Natural killer cell (primary cell): ENCODE data around the gene JAKMIP3. TPM values are rescaled to one million over a fixed set of nuclear protein-coding genes. Genes with fewer than 3 reads are reported as not detected.

Experiments
- ATAC-seq, 3 donors: fragments of 150-1000 bp in 2 of 3; fragments of 200-7000 bp in 1 of 3; cut with Tn5 transposase; 1 replicate in 1 of 3; 2 replicates in 2 of 3; pipeline ENCODE4 v1.10.0; 2021; ENCODE audit warnings: mild to moderate bottlenecking in 2 of 3, moderate library complexity in 2 of 3
- DNase-seq, 2 donors: peaks; one replicate each; pipeline versions ENCODE4 v3.0.0 to v3.0.0-alpha.2; 2013 to 2021; ENCODE audit warnings: mixed read lengths in 1 of 2
- H3K27ac ChIP-seq: one replicate; pipeline ENCODE4 v1.5.1; 2013; ENCODE audit warnings: mild to moderate bottlenecking, low read length
- H3K27me3 ChIP-seq: one replicate; pipeline ENCODE4 v1.6.1; 2013; ENCODE audit warnings: low read length; ENCODE audit not compliant: control insufficient read depth, insufficient read depth
- H3K36me3 ChIP-seq: one replicate; pipeline ENCODE4 v1.6.1; 2013; ENCODE audit warnings: low read length; ENCODE audit not compliant: control insufficient read depth, insufficient read depth
- H3K4me1 ChIP-seq: one replicate; pipeline ENCODE4 v1.6.1; 2013; ENCODE audit warnings: low read length; ENCODE audit not compliant: control insufficient read depth, insufficient read depth
- H3K4me3 ChIP-seq: one replicate; pipeline ENCODE4 v1.5.1; 2013; ENCODE audit warnings: low read length
- H3K9me3 ChIP-seq: one replicate; pipeline ENCODE4 v1.6.1; 2013; ENCODE audit warnings: low read length; ENCODE audit not compliant: control insufficient read depth, insufficient read depth
- H3K27ac Mint-ChIP-seq, 2 donors: one replicate each; pipeline ENCODE4 v1.8.0; 2022; ENCODE audit warnings: mild to moderate bottlenecking in 2 of 2, mixed read lengths in 2 of 2, moderate library complexity in 1 of 2
- H3K27me3 Mint-ChIP-seq, 2 donors: one replicate each; pipeline ENCODE4 v1.8.0; 2022; ENCODE audit warnings: low read depth in 2 of 2, mixed read lengths in 2 of 2
- H3K36me3 Mint-ChIP-seq: one replicate; pipeline ENCODE4 v1.8.0; 2022; ENCODE audit warnings: mixed read lengths
- H3K4me1 Mint-ChIP-seq, 2 donors: one replicate each; pipeline ENCODE4 v1.8.0; 2022; ENCODE audit warnings: mixed read lengths in 2 of 2
- H3K4me3 Mint-ChIP-seq: one replicate; pipeline ENCODE4 v1.8.0; 2022; ENCODE audit warnings: mild to moderate bottlenecking, moderate library complexity, mixed read lengths
- H3K9me3 Mint-ChIP-seq, 2 donors: one replicate each; pipeline ENCODE4 v1.8.0; 2022; ENCODE audit warnings: mixed read lengths in 2 of 2
- CTCF ChIP-seq: fragments of 200-600 bp; IDR thresholded peaks from one replicate; pipeline ENCODE4 v1.8.0; 2022; ENCODE audit warnings: antibody characterized with exemption
- WGBS: methylation state at CpG from one replicate; pipeline ENCODE4 v1.1.7; 2013; ENCODE audit warnings: missing lambda C conversion rate; ENCODE audit not compliant: insufficient coverage; 5-methylcytosine and 5-hydroxymethylcytosine counted together
- intact Hi-C: fragments of 100-400 bp; cut with micrococcal nuclease; formaldehyde crosslinking; loops from one replicate; pipeline ENCODE4 v1.14.2; 2022
- total RNA-seq, 4 donors: library from RNA; stranded (reverse); fragments of 120-200 nt in 1 of 4; gene quantifications; one replicate each; pipeline versions ENCODE4 v1.2.3 to v1.2.4, GENCODE V29; 2013 to 2022

Gene JAKMIP3
- total RNA-seq, 3 donors from 2014 or later (not counting 1 experiment from before 2014, with no cell fraction given), result 0.19 to 0.45 (median 0.20) TPM

- no peak for DNase-seq
- Histone ChIP-seq H3K36me3 (no peaks in the 10 kb centered on the region), H3K4me3 (no peak overlapping the region), H3K9me3 (peaks cover 23% of the 10 kb centered on the region), H3K27ac (no peak overlapping the region), H3K4me1 (no peaks in the 10 kb centered on the region), H3K27me3 (no peaks in the 10 kb centered on the region)
- Mint-ChIP-seq H3K9me3 (peaks cover 4 to 6% of the 10 kb centered on the region in 2 donors), H3K27me3 (peaks cover 4 to 12% of the 10 kb centered on the region in 2 donors), H3K4me3 (no peak overlapping the region), H3K36me3 (peaks cover 13% of the 10 kb centered on the region), H3K4me1 (no peaks in the 10 kb centered on the region), H3K27ac (no peak overlapping the region)
- WGBS, result 64% methylated on average over 9 of the region's 9 CpGs
- no peak for TF ChIP-seq CTCF
- ATAC-seq, result peak in 1 of 3 donors; percentile 33
- intact Hi-C loops, result no loop called here
These were observed 11.2 kb upstream of the JAKMIP3 start for GRCh38 chr10:132054564-132054963.

GRCh38 chr10:132055616-132056015 is 10.1 kb upstream of the JAKMIP3 start:
- DNase-seq, result no peak
- no peaks in the 10 kb centered on the region for H3K27me3 ChIP-seq
- intact Hi-C loops, result no loop called here
- no peaks in the 10 kb centered on the region for H3K4me1 Mint-ChIP-seq
- H3K36me3 Mint-ChIP-seq, result peaks cover 13% of the 10 kb centered on the region
- no peaks in the 10 kb centered on the region for H3K4me1 ChIP-seq
- H3K27ac ChIP-seq, result no peak overlapping the region
- peaks cover 5 to 11% of the 10 kb centered on the region in 2 donors for H3K27me3 Mint-ChIP-seq
- H3K9me3 Mint-ChIP-seq, result peaks cover 4 to 6% of the 10 kb centered on the region in 2 donors
- H3K27ac Mint-ChIP-seq, result no peak overlapping the region
- H3K9me3 ChIP-seq, result peaks cover 23% of the 10 kb centered on the region
- no peak overlapping the region for H3K4me3 ChIP-seq
- no peaks in the 10 kb centered on the region for H3K36me3 ChIP-seq
- TF ChIP-seq CTCF, result no peak
- 87% methylated on average over 6 of the region's 6 CpGs for WGBS
- no peak overlapping the region for H3K4me3 Mint-ChIP-seq
- no peak for ATAC-seq

GRCh38 chr10:132056663-132057062 is 9.1 kb upstream of the JAKMIP3 start:
- Histone ChIP-seq H3K36me3 (no peaks in the 10 kb centered on the region), H3K9me3 (peaks cover 20% of the 10 kb centered on the region), H3K27me3 (no peaks in the 10 kb centered on the region), H3K27ac (no peak overlapping the region), H3K4me3 (no peak overlapping the region), H3K4me1 (no peaks in the 10 kb centered on the region)
- TF ChIP-seq CTCF, result no peak
- 87% methylated on average over 9 of the region's 9 CpGs for WGBS
- no peaks in the 10 kb centered on the region for H3K4me1 Mint-ChIP-seq
- H3K36me3 Mint-ChIP-seq, result peaks cover 13% of the 10 kb centered on the region
- no peak overlapping the region for H3K4me3 Mint-ChIP-seq
- no peak for DNase-seq
- H3K9me3 Mint-ChIP-seq, result peaks cover 4 to 6% of the 10 kb centered on the region in 2 donors
- intact Hi-C loops, result no loop called here
- H3K27me3 Mint-ChIP-seq, result peaks cover 11 to 17% of the 10 kb centered on the region in 2 donors
- ATAC-seq, result no peak
- no peak overlapping the region for H3K27ac Mint-ChIP-seq

- whole genome bisulfite sequencing, result 85% methylated on average over 21 of the region's 21 CpGs
These were observed 8.5 kb upstream of the JAKMIP3 start for GRCh38 chr10:132057191-132057681.

More at GRCh38 chr10:132057191-132057681, 8.5 kb upstream of the JAKMIP3 start:
- Mint-ChIP-seq H3K27me3 (peaks cover 15 to 22% of the 10 kb centered on the region in 2 donors), H3K27ac (no peak overlapping the region), H3K9me3 (peaks cover 3 to 4% of the 10 kb centered on the region in 2 donors), H3K36me3 (peaks cover 10% of the 10 kb centered on the region), H3K4me1 (no peaks in the 10 kb centered on the region), H3K4me3 (no peak overlapping the region)
- no peak for DNase-seq
- no peaks in the 10 kb centered on the region for H3K4me1 ChIP-seq
- intact Hi-C loops, result no loop called here
- H3K9me3 ChIP-seq, result peaks cover 16% of the 10 kb centered on the region
- no peak for ATAC-seq
- no peaks in the 10 kb centered on the region for H3K36me3 ChIP-seq
- H3K27me3 ChIP-seq, result no peaks in the 10 kb centered on the region
- no peak overlapping the region for H3K4me3 ChIP-seq
- TF ChIP-seq CTCF, result no peak
- H3K27ac ChIP-seq, result no peak overlapping the region
